ENCODE data around the gene NRG2.

Gene NRG2

GRCh38 chr5:139855451-139855850, 187.6 kb downstream of the NRG2 start:
- Histone ChIP-seq H3K9me3 (ENCODE audit: control insufficient read depth, insufficient read depth, low read length) (no peaks in the 10 kb centered on the region), H3K27me3 (ENCODE audit: control insufficient read depth, insufficient read depth, low read length) (no peaks in the 10 kb centered on the region), H3K4me3 (ENCODE audit: low read length) (no peak overlapping the region), H3K36me3 (ENCODE audit: control insufficient read depth, insufficient read depth, low read length) (no peaks in the 10 kb centered on the region), H3K4me1 (ENCODE audit: control insufficient read depth, insufficient read depth, low read length) (no peaks in the 10 kb centered on the region), H3K27ac (ENCODE audit: low read length) (no peak overlapping the region)
- WGBS (ENCODE audit: insufficient coverage, insufficient read length) = no CpG with 5 or more reads among the region's 8 CpGs
- no peak for DNase-seq (ENCODE audit: low read depth, low spot score)

- no peaks in the 10 kb centered on the region for H3K36me3 ChIP-seq (ENCODE audit: control insufficient read depth, insufficient read depth, low read length)
- H3K4me3 ChIP-seq (ENCODE audit: low read length) = no peak overlapping the region
- no peak overlapping the region for H3K27ac ChIP-seq (ENCODE audit: low read length)
- H3K9me3 ChIP-seq (ENCODE audit: control insufficient read depth, insufficient read depth, low read length) = no peaks in the 10 kb centered on the region
- DNase-seq (ENCODE audit: low read depth, low spot score) = no peak
- no CpG with 5 or more reads among the region's 5 CpGs for WGBS (ENCODE audit: insufficient coverage, insufficient read length)
- H3K4me1 ChIP-seq (ENCODE audit: control insufficient read depth, insufficient read depth, low read length) = no peaks in the 10 kb centered on the region
- H3K27me3 ChIP-seq (ENCODE audit: control insufficient read depth, insufficient read depth, low read length) = no peaks in the 10 kb centered on the region; the same call in 1 of the 2 replicates
These were observed 188.1 kb downstream of the NRG2 start for GRCh38 chr5:139854953-139855352.

GRCh38 chr5:139854029-139854605, 189.0 kb downstream of the NRG2 start:
- Histone ChIP-seq H3K27ac (ENCODE audit: low read length) (no peak overlapping the region), H3K4me1 (ENCODE audit: control insufficient read depth, insufficient read depth, low read length) (no peaks in the 10 kb centered on the region), H3K36me3 (ENCODE audit: control insufficient read depth, insufficient read depth, low read length) (no peaks in the 10 kb centered on the region), H3K9me3 (ENCODE audit: control insufficient read depth, insufficient read depth, low read length) (no peaks in the 10 kb centered on the region), H3K4me3 (ENCODE audit: low read length) (no peak overlapping the region), H3K27me3 (ENCODE audit: control insufficient read depth, insufficient read depth, low read length) (peaks cover 1% of the 10 kb centered on the region; the same call in 1 of the 2 replicates)
- WGBS (ENCODE audit: insufficient coverage, insufficient read length) = no CpG with 5 or more reads among the region's 7 CpGs
- DNase-seq (ENCODE audit: low read depth, low spot score) = no peak

GRCh38 chr5:139852696-139853095, 190.4 kb downstream of the NRG2 start:
- peaks cover 5% of the 10 kb centered on the region; the same call in 1 of the 2 replicates for H3K27me3 ChIP-seq (ENCODE audit: control insufficient read depth, insufficient read depth, low read length)
- no peaks in the 10 kb centered on the region for H3K36me3 ChIP-seq (ENCODE audit: control insufficient read depth, insufficient read depth, low read length)
- no peak overlapping the region for H3K4me3 ChIP-seq (ENCODE audit: low read length)
- H3K27ac ChIP-seq (ENCODE audit: low read length) = no peak overlapping the region
- no peaks in the 10 kb centered on the region for H3K4me1 ChIP-seq (ENCODE audit: control insufficient read depth, insufficient read depth, low read length)
- no CpG with 5 or more reads among the region's 8 CpGs for WGBS (ENCODE audit: insufficient coverage, insufficient read length)
- H3K9me3 ChIP-seq (ENCODE audit: control insufficient read depth, insufficient read depth, low read length) = no peaks in the 10 kb centered on the region
- DNase-seq (ENCODE audit: low read depth, low spot score) = no peak

- no peak for DNase-seq (ENCODE audit: low read depth, low spot score)
- Histone ChIP-seq H3K27me3 (ENCODE audit: control insufficient read depth, insufficient read depth, low read length) (peaks cover 10% of the 10 kb centered on the region), H3K4me3 (ENCODE audit: low read length) (no peak overlapping the region), H3K36me3 (ENCODE audit: control insufficient read depth, insufficient read depth, low read length) (no peaks in the 10 kb centered on the region), H3K27ac (ENCODE audit: low read length) (no peak overlapping the region), H3K9me3 (ENCODE audit: control insufficient read depth, insufficient read depth, low read length) (no peaks in the 10 kb centered on the region), H3K4me1 (ENCODE audit: control insufficient read depth, insufficient read depth, low read length) (no peaks in the 10 kb centered on the region)
- WGBS (ENCODE audit: insufficient coverage, insufficient read length) = no CpG with 5 or more reads among the region's 19 CpGs
These were observed 191.5 kb downstream of the NRG2 start for GRCh38 chr5:139851558-139851957.

GRCh38 chr5:139850423-139851016, 192.6 kb downstream of the NRG2 start:
- WGBS (ENCODE audit: insufficient coverage, insufficient read length) = no CpG with 5 or more reads among the region's 3 CpGs
- H3K27ac ChIP-seq (ENCODE audit: low read length) = no peak overlapping the region
- no peak for DNase-seq (ENCODE audit: low read depth, low spot score)
- H3K4me1 ChIP-seq (ENCODE audit: control insufficient read depth, insufficient read depth, low read length) = no peaks in the 10 kb centered on the region
- H3K27me3 ChIP-seq (ENCODE audit: control insufficient read depth, insufficient read depth, low read length) = peaks cover 18% of the 10 kb centered on the region
- no peaks in the 10 kb centered on the region for H3K9me3 ChIP-seq (ENCODE audit: control insufficient read depth, insufficient read depth, low read length)
- no peak overlapping the region for H3K4me3 ChIP-seq (ENCODE audit: low read length)
- no peaks in the 10 kb centered on the region for H3K36me3 ChIP-seq (ENCODE audit: control insufficient read depth, insufficient read depth, low read length)

- no CpG with 5 or more reads among the region's 2 CpGs for WGBS (ENCODE audit: insufficient coverage, insufficient read length)
- DNase-seq (ENCODE audit: low read depth, low spot score) = no peak
- H3K4me3 ChIP-seq (ENCODE audit: low read length) = no peak overlapping the region
- no peaks in the 10 kb centered on the region for H3K4me1 ChIP-seq (ENCODE audit: control insufficient read depth, insufficient read depth, low read length)
- peaks cover 18% of the 10 kb centered on the region for H3K27me3 ChIP-seq (ENCODE audit: control insufficient read depth, insufficient read depth, low read length)
- H3K27ac ChIP-seq (ENCODE audit: low read length) = no peak overlapping the region
- H3K36me3 ChIP-seq (ENCODE audit: control insufficient read depth, insufficient read depth, low read length) = no peaks in the 10 kb centered on the region
- no peaks in the 10 kb centered on the region for H3K9me3 ChIP-seq (ENCODE audit: control insufficient read depth, insufficient read depth, low read length)
These were observed 193.2 kb downstream of the NRG2 start for GRCh38 chr5:139849942-139850341.

- Histone ChIP-seq H3K27me3 (ENCODE audit: control insufficient read depth, insufficient read depth, low read length) (peaks cover 18% of the 10 kb centered on the region), H3K4me3 (ENCODE audit: low read length) (no peak overlapping the region), H3K36me3 (ENCODE audit: control insufficient read depth, insufficient read depth, low read length) (no peaks in the 10 kb centered on the region), H3K4me1 (ENCODE audit: control insufficient read depth, insufficient read depth, low read length) (no peaks in the 10 kb centered on the region), H3K27ac (ENCODE audit: low read length) (no peak overlapping the region), H3K9me3 (ENCODE audit: control insufficient read depth, insufficient read depth, low read length) (no peaks in the 10 kb centered on the region)
- DNase-seq (ENCODE audit: low read depth, low spot score) = no peak
- WGBS (ENCODE audit: insufficient coverage, insufficient read length) = no CpG with 5 or more reads among the region's 7 CpGs
These were observed 193.6 kb downstream of the NRG2 start for GRCh38 chr5:139849501-139849900.

GRCh38 chr5:139848508-139849100, 194.5 kb downstream of the NRG2 start:
- H3K27ac ChIP-seq (ENCODE audit: low read length) = no peak overlapping the region
- DNase-seq (ENCODE audit: low read depth, low spot score) = no peak
- H3K27me3 ChIP-seq (ENCODE audit: control insufficient read depth, insufficient read depth, low read length) = peaks cover 18% of the 10 kb centered on the region
- no peaks in the 10 kb centered on the region for H3K4me1 ChIP-seq (ENCODE audit: control insufficient read depth, insufficient read depth, low read length)
- no peaks in the 10 kb centered on the region for H3K36me3 ChIP-seq (ENCODE audit: control insufficient read depth, insufficient read depth, low read length)
- WGBS (ENCODE audit: insufficient coverage, insufficient read length) = no CpG with 5 or more reads among the region's 43 CpGs
- H3K9me3 ChIP-seq (ENCODE audit: control insufficient read depth, insufficient read depth, low read length) = no peaks in the 10 kb centered on the region
- H3K4me3 ChIP-seq (ENCODE audit: low read length) = peak overlapping the region; percentile 48; the same call in 1 of the 2 replicates

- Histone ChIP-seq H3K27ac (ENCODE audit: low read length) (no peak overlapping the region), H3K4me1 (ENCODE audit: control insufficient read depth, insufficient read depth, low read length) (no peaks in the 10 kb centered on the region), H3K4me3 (ENCODE audit: low read length) (peak overlapping the region; percentile 48; the same call in 1 of the 2 replicates), H3K9me3 (ENCODE audit: control insufficient read depth, insufficient read depth, low read length) (no peaks in the 10 kb centered on the region), H3K36me3 (ENCODE audit: control insufficient read depth, insufficient read depth, low read length) (no peaks in the 10 kb centered on the region), H3K27me3 (ENCODE audit: control insufficient read depth, insufficient read depth, low read length) (peaks cover 18% of the 10 kb centered on the region)
- DNase-seq (ENCODE audit: low read depth, low spot score) = no peak
- no CpG with 5 or more reads among the region's 107 CpGs for WGBS (ENCODE audit: insufficient coverage, insufficient read length)
These were observed 195.2 kb downstream of the NRG2 start for GRCh38 chr5:139847790-139848507.

Data from iPS DF 6.9 (cell line).